ENCODE measurements around the gene TBC1D9B. TPM values are rescaled to one million over a fixed set of nuclear protein-coding genes. Genes with fewer than 3 reads are reported as not detected.

Gene TBC1D9B
- total and polyA plus RNA-seq, 2 of the 13 experiments (the other 11 are each of a cell fraction or from before 2014, with no cell fraction given): 35.0 to 50.0 TPM

GRCh38 chr5:179819296-179820126, 88.2 kb downstream of the TBC1D9B start (continued):
- TF ChIP-seq NFE2L1 (CRISPR knock-in tag; IDR thresholded peaks at IDR 0.05; ENCODE audit: borderline replicate concordance): peak; percentile 92; the same call in 1 of the 2 replicates
- peak; percentile 69; the same call in 1 of the 2 replicates for TF ChIP-seq CBX5 (CRISPR knock-in tag; IDR thresholded peaks at IDR 0.05; ENCODE audit: borderline replicate concordance)
- no peak for TF ChIP-seq MEIS1 (CRISPR knock-in tag; IDR thresholded peaks at IDR 0.05; ENCODE audit: borderline replicate concordance)
- peak; percentile 39 for TF ChIP-seq U2AF1 (optimal IDR thresholded peaks at IDR 0.05; ENCODE audit: low read depth, low read length)
- peak; percentile 42; the same call in 1 of the 2 replicates for TF ChIP-seq ZBTB20 (CRISPR knock-in tag; IDR thresholded peaks at IDR 0.05; ENCODE audit: borderline replicate concordance, low read depth)
- peak; percentile 72; the same call in 1 of the 2 replicates for TF ChIP-seq NR1H2 (CRISPR knock-in tag; IDR thresholded peaks at IDR 0.05; ENCODE audit: borderline replicate concordance, low read depth)
- peak; percentile 62 for TF ChIP-seq SAP130 (CRISPR knock-in tag; IDR thresholded peaks at IDR 0.05; ENCODE audit: low read depth)
- TF ChIP-seq HOXD1 (CRISPR knock-in tag; IDR thresholded peaks at IDR 0.05): peak; percentile 18; the same call in 1 of the 2 replicates
- TF ChIP-seq ETV5 (CRISPR knock-in tag; IDR thresholded peaks at IDR 0.05; ENCODE audit: borderline replicate concordance): no peak; the same call in 1 of the 2 replicates
- TF ChIP-seq REL (CRISPR knock-in tag; conservative IDR thresholded peaks at IDR 0.05): no peak; the same call in 1 of the 2 replicates
- peak; percentile 35; the same call in 1 of the 2 replicates for TF ChIP-seq DR1 (CRISPR knock-in tag; IDR thresholded peaks at IDR 0.05)
- TF ChIP-seq RFX5 (IDR thresholded peaks at IDR 0.05; ENCODE audit: low read depth, low read length): 0 out of 2 replicates have a peak, but pooled peaks have one; percentile 1
- TF ChIP-seq RFXAP (CRISPR knock-in tag; IDR thresholded peaks at IDR 0.05; ENCODE audit: borderline replicate concordance): peak; percentile 24; the same call in 1 of the 2 replicates
- TF ChIP-seq, protein P1, sequence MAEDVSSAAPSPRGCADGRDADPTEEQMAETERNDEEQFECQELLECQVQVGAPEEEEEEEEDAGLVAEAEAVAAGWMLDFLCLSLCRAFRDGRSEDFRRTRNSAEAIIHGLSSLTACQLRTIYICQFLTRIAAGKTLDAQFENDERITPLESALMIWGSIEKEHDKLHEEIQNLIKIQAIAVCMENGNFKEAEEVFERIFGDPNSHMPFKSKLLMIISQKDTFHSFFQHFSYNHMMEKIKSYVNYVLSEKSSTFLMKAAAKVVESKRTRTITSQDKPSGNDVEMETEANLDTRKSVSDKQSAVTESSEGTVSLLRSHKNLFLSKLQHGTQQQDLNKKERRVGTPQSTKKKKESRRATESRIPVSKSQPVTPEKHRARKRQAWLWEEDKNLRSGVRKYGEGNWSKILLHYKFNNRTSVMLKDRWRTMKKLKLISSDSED (CRISPR knock-in tag; IDR thresholded peaks at IDR 0.05): 0 out of 2 replicates have a peak, but pooled peaks have one; percentile 35
- TF ChIP-seq, protein P2, sequence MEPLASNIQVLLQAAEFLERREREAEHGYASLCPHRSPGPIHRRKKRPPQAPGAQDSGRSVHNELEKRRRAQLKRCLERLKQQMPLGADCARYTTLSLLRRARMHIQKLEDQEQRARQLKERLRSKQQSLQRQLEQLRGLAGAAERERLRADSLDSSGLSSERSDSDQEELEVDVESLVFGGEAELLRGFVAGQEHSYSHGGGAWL (CRISPR knock-in tag; IDR thresholded peaks at IDR 0.05): peak; percentile 93
- no peak for TF ChIP-seq SRF (IDR thresholded peaks at IDR 0.05; ENCODE audit: low read depth, low read length)
- TF ChIP-seq ZNF136 (CRISPR knock-in tag; IDR thresholded peaks at IDR 0.05; ENCODE audit: low read depth): 0 out of 2 replicates have a peak, but pooled peaks have one; percentile 21
- peak; percentile 50 for TF ChIP-seq KDM2A (CRISPR knock-in tag; IDR thresholded peaks at IDR 0.05; ENCODE audit: borderline replicate concordance, low read depth)
- peak; percentile 81; the same call in 1 of the 2 replicates for TF ChIP-seq ZSCAN25 (CRISPR knock-in tag; IDR thresholded peaks at IDR 0.05)
- TF ChIP-seq, protein P3, sequence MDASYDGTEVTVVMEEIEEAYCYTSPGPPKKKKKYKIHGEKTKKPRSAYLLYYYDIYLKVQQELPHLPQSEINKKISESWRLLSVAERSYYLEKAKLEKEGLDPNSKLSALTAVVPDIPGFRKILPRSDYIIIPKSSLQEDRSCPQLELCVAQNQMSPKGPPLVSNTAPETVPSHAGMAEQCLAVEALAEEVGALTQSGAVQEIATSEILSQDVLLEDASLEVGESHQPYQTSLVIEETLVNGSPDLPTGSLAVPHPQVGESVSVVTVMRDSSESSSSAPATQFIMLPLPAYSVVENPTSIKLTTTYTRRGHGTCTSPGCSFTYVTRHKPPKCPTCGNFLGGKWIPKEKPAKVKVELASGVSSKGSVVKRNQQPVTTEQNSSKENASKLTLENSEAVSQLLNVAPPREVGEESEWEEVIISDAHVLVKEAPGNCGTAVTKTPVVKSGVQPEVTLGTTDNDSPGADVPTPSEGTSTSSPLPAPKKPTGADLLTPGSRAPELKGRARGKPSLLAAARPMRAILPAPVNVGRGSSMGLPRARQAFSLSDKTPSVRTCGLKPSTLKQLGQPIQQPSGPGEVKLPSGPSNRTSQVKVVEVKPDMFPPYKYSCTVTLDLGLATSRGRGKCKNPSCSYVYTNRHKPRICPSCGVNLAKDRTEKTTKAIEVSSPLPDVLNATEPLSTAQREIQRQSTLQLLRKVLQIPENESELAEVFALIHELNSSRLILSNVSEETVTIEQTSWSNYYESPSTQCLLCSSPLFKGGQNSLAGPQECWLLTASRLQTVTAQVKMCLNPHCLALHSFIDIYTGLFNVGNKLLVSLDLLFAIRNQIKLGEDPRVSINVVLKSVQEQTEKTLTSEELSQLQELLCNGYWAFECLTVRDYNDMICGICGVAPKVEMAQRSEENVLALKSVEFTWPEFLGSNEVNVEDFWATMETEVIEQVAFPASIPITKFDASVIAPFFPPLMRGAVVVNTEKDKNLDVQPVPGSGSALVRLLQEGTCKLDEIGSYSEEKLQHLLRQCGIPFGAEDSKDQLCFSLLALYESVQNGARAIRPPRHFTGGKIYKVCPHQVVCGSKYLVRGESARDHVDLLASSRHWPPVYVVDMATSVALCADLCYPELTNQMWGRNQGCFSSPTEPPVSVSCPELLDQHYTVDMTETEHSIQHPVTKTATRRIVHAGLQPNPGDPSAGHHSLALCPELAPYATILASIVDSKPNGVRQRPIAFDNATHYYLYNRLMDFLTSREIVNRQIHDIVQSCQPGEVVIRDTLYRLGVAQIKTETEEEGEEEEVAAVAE (CRISPR knock-in tag; IDR thresholded peaks at IDR 0.05; ENCODE audit: borderline replicate concordance): no peak; the same call in 1 of the 2 replicates
- peak; percentile 25 for TF ChIP-seq SKI (IDR thresholded peaks at IDR 0.05; ENCODE audit: partially characterized antibody)
- TF ChIP-seq, protein P4, sequence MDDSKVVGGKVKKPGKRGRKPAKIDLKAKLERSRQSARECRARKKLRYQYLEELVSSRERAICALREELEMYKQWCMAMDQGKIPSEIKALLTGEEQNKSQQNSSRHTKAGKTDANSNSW (CRISPR knock-in tag; IDR thresholded peaks at IDR 0.05; ENCODE audit: borderline replicate concordance): no peak
- peak; percentile 45; the same call in 1 of the 2 replicates for TF ChIP-seq ZNF772 (CRISPR knock-in tag; IDR thresholded peaks at IDR 0.05)

Data from HepG2 (cell line).